NCI-H82 (cell line): ENCODE data around the gene CYRIA.

Source experiments
- DNase-seq: peaks from one replicate; lab custom pipeline; 2025; lab: John Stamatoyannopoulos, UW

CYRIA gene

DNA sequence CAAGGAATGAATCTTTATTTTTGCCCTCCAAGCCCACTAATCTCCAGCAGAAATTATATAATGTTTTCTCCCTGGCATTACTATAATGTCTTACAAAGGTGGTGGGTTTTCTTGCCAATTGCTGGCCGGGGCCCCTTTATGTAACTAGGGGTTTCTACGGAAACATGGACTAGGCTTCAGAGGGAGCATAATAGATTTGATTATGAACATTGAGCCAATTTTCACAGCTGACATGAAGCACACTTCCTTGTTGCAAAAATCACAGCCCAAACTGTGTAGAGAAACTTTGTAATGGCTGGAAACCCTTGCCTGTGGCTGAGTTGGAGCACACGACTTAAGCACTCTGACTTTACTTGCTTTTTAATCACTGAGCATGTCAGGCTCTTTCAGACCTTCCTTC lies 3.8 kb upstream of the CYRIA start:
- DNase-seq: no peak

GRCh38 chr2:16666449-16666801 lies 791 bp upstream of the CYRIA start:
- no peak for DNase-seq

DNA sequence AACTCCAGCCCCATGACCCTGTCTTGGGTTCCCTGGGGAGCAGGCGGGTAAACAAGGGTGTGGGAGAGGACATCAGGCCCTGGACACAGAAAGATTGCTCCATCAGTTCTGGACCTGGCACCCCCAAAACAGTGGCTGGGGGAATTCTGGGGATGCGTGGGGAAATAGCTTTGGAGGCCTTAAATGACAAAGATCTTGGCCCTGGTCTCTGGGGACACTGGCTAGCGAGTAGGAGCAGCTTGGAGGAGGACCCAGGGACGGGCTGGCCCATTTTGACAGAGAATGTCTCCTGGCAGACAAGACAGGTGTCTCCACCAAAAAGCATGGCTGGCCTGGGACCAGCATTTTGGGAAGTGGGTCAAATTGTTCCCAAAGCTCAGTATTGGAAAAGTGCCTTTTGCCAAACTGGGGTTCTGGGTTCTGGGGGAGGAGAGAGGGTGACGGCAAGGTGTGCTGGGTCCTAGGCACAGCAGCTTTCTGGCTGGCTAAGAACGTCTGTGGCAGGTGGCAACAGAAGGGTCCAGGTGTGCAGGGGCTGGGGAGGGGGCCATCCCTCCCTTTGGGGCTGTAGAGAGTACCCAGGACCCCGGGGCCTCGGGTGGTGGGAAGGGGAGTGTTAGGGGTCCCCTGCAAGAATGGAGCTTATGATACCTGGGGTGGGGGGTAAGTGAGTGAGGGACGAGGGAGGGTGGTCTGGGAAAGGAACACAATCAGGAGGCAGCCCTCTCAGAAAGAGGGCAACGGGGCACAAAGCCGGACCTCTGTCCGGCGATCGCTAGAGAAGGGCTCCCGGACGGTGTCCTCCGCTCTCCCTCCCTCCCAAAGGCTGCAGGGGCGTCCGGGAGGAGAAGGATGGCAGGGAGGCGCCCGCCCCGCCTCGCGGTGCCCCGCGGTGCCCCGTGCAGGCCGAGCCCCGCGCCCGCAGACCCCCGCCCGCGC lies 556 bp downstream of the CYRIA start:
- peak; percentile 45 for DNase-seq

GRCh38 chr2:16664052-16664731 lies 1.4 kb downstream of the CYRIA start:
- peak; percentile 12 for DNase-seq

DNA sequence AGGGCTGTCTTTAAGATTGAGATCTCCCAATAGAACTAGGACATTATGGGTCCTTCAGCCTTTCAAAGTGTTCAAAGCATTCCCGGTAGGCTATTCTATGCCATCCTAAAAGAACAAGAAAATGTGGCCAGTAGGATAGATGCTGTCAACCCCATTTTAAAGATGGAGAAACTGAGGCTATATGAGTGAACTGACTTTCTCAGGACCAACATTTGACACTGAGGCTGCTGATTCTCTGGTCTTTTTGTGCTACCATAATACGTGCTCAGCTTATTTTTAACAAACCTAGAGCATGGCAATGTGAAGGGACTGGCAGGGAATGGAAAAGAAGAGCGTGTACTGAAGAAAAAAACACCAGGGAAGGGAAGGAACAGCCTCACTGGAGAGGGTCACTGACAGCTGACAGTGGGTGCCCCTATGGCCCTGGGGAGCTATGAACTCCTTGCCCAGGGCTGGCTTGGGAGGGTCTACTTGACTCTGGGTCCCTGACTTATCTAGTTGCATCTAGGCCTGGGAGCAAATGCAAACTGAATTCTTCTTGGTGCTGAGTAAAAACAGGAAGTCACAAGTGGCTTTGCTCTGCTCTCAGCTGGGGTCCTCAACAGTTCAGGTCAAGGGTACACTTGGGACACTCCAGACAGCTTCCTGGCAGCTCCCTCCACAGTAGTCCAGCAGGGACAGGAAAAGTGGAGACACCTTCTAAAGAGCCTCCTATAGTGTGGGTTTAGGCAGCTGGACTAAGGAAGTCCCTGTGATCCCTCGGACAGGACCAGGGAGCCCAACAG lies 2.3 kb downstream of the CYRIA start:
- no peak for DNase-seq

DNA sequence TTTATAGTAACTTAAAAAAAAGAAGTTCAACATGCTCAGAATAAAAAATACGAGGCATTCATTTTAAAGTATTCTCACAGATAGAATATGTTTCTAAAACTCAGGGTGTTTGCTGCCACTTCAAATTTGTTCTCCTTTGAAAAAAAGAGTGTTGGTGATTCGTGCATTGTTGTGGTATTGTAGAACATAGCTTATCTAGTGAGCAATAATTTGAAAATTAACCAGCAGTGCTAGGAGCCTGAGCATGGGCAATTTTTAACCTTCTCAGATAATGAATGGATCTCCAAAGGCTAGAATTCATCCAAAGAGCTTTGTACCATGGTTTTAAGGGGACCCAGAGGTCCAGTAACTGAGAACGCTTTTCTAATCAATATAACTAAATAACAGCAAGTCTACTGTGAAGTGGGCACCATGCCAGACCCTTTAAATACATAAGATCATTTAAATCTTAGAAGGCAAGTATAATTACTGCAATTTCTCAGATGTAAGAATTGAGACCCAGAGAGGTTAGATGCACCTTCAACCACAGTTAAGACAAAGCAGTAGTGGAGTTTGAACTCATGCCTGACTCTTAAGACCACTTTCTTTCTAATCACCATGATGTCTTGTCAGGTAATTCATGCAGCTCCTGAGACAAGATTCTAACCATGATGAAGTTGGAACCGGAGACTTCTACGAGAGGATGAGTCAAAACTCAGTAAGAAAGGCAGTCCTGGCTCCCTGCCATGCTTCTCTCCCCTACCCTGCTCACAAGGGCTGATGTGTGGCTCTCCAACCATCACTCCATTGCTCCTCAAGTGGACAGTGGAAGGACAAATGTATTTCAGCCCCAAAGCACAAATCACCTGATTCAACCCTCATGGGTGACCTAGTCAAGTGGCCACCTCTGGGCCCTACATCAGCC lies 3.4 kb downstream of the CYRIA start:
- DNase-seq: no peak

DNA sequence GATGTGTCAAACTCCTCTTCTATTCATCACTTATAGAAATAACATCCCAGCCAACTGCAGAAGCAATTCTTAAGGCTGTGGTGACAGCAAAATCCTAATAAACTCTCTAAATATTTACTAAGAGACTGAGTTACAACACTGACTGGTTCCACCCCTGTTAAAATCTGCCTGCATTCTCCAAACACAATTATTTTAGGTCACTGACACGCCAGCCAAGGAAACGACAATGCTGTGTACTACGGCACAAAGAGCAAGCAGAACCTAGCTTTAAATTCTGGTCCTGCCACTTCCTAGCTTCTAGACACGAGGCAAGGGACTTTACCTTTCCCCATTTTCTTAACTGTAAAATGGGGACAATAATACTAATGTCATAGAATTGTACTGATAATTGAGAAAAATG lies 4.1 kb downstream of the CYRIA start:
- no peak for DNase-seq

DNA sequence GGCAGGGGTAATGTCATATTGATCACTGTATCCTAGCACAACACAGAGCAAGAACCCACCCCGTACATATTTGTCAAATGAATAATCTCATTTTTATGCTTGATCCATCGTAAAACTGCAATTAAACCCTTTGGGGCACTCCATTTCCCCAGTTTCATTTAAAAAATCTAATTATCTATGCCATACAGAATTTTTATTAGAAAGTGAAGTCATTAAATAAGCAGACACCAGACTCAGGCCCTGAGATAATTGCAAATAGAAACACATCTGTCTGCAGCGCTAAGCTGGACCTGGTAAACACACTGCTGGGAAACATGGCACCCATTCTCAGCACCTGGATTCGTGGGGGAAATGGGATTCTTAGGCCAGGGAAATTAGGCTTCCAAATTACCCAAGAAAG lies 5.1 kb downstream of the CYRIA start:
- DNase-seq: no peak

GRCh38 chr2:16660114-16660513 lies 5.5 kb downstream of the CYRIA start:
- DNase-seq: no peak

DNA sequence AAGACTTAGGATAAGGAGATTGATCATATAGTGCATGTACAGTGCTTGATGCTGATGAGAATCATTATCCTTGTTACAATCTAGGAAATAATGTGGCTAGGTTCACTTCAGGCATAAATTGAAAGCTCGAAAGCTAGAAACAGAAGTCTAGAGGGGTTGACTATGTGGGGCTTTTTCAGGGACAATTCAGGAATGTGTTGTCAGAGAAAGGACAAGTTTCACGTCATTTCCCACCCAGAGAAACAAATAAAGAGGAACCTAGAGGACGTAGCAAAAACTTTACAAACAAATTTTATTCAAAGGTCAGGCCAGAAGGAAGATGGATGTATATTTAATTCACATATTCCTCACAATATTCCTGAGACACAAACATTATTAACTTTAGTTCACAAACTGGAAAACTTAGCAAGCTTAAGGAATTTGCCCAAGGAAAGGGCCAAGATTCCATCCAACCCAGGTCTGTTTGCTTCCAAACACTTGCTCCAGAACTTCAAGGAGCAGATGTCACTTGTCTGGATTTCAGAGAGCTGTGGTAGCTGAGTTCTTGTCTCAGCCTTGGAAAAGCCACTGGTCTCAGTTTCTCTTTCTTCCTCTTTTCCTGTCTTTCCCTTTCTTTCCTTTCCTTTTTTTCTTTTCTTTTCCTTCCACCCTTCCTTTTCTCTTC lies 7.4 kb downstream of the CYRIA start:
- no peak for DNase-seq

DNA sequence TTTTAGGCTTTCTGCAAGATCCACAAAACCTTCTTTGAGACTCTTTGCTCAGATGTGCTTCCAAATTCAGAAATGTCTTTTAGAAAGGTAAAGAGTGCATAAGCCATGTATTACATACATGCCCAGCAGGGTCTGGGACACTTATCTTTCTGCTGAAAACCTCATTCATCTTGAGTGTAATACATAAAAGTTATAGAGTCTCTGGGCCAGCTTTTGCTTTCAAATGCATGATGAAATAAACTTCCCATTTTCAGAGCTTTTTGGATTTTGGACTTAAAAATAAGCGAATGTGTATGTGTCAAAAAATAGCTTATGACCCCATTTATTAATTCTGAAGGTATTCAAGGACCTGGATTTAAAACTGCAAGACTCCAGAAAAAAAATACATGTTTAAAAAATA lies 8.0 kb downstream of the CYRIA start:
- no peak for DNase-seq

- DNase-seq: no peak
These were observed 8.7 kb downstream of the CYRIA start for GRCh38 chr2:16656784-16657391.

DNA sequence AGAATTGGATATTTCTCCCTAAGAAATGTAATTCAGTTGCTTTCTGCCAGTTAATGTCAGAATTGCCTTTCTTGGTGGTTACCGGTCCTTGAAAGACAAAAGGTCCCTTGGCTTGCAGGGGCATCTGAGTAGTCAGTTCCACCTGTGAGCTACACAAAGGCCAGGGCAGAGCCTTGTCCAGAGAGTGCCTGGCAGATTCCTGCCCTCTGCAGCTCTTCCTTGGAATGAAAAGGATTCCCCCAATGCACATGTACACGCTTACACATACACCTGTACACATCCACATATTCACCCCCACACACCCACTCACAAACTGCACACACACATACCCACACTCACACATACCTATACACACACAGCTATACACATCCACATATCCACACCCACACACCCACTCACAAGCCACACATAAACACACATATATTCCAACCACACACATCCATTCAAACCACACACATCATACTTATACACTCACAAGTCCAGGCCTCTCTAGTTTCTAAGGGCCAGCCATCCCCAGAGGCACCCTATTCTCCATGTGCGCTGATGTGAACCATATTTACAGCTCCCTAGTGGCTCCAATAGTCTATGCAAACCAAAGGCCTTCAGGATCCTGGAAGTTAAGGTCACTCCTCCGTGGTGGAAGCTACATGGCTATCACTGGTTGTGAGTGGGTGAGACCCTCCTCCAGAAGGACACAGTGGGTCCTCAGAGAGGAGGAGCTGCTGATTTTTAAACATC lies 9.6 kb downstream of the CYRIA start:
- DNase-seq: no peak

- DNase-seq: no peak
These were observed 10.2 kb downstream of the CYRIA start for GRCh38 chr2:16655445-16655837.

GRCh38 chr2:16654833-16655444 lies 10.7 kb downstream of the CYRIA start:
- DNase-seq: no peak

GRCh38 chr2:16653799-16654198 lies 11.8 kb downstream of the CYRIA start:
- no peak for DNase-seq

GRCh38 chr2:16653083-16653375 lies 12.6 kb downstream of the CYRIA start:
- no peak for DNase-seq

DNA sequence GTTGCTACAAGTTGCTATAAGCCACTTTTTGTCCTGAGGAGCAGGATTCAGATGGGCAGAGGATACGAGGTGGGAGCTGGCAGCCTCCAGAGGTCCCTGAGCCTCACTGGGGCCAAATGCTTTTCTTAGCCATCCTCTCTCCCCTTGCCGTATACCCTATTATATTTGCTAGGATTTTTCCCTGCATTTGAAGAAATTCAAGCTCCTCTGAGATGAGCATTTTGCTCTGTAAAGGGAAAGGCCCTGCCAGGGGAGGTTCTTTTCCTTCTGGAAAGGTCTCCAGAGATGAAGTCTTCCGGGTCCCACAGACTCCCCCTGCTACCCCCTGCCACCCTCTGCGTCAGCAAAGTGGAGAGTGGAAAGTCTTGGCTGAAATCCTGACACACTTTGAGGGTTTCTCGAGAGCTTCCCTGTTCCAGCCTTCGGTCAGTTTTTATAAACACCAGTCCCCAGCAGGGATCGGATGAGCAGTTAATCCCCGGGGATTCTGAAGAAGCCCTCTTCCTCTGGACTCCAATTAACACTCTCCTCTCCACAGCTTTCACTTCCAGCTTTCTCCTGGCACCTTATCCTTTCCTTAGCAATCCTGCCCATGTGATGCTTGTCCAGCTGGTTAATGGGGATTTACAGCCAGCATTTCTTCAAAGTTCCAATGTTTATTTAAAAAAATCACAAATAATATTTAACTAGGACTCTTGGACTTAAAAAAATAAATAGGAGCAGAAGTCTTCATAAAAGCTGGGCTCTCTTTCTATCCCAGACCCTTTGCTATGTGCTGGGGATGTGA lies 13.1 kb downstream of the CYRIA start:
- peak; percentile 71 for DNase-seq
